H1 (cell line): ENCODE measurements around the gene NLRC3. TPM values are rescaled to one million over a fixed set of nuclear protein-coding genes. Genes with fewer than 3 reads are reported as not detected.

ENCODE experiments used
- CEBPB ChIP-seq: IDR thresholded peaks from 2 replicates; pipeline ENCODE4 v1.6.1; 2012; ENCODE audit warnings: low read depth, low read length
- HDAC6 ChIP-seq: IDR thresholded peaks from one replicate; pipeline ENCODE4 v1.7.1; 2012; ENCODE audit warnings: low read depth, mild to moderate bottlenecking, inconsistent platforms, low read length, moderate library complexity
- SIN3A ChIP-seq, 2 experiments: IDR thresholded peaks in 1 of 2; conservative IDR thresholded peaks in 1 of 2; 2 replicates each; pipeline ENCODE4 v1.6.1; 2011 to 2012; ENCODE audit warnings: low read length in 2 of 2, improper control_type of control experiment in 1 of 2, low read depth in 1 of 2, mild to moderate bottlenecking in 1 of 2
- SRF ChIP-seq: IDR thresholded peaks from 2 replicates; pipeline ENCODE4 v1.6.1; 2011; ENCODE audit warnings: mild to moderate bottlenecking, low read depth, low read length, moderate library complexity
- polyA plus RNA-seq, 7 experiments: library from polyadenylated mRNA; depleted of rRNA in 3 of 7; stranded (reverse) in 5 of 7; unstranded in 2 of 7; fragments of >200 nt in 5 of 7; fragments of 200-250 nt in 2 of 7; gene quantifications; 1 replicate in 5 of 7; 2 replicates in 1 of 7; 4 replicates in 1 of 7; pipeline versions ENCODE4 v1.2.1 to v1.2.3, GENCODE V29; 2011 to 2013; ENCODE audit warnings: missing spikeins in 2 of 7, mixed read lengths in 2 of 7
- total RNA-seq: library from RNA; stranded (reverse); fragmentation: NEBNext Ultra II Directional; extraction: Animal tissue kit (Norgen Biotek cat#: 25700); gene quantifications from 2 replicates; pipeline ENCODE4 v1.2.1, GENCODE V29; 2021
- TF ChIP-seq, protein P1 (sequence below): fragments of 300-600 bp; sonication (generic); IDR thresholded peaks from 2 replicates; pipeline ENCODE4 v1.7.1; 2012; ENCODE audit warnings: low read length, moderate library complexity, mild to moderate bottlenecking, inconsistent platforms; ENCODE audit not compliant: insufficient replicate concordance

Gene NLRC3
- total and polyA plus RNA-seq, 2 of the 8 experiments (the other 6 are each of a cell fraction or from before 2014, with no cell fraction given), result 0.18 to 0.20 TPM

DNA sequence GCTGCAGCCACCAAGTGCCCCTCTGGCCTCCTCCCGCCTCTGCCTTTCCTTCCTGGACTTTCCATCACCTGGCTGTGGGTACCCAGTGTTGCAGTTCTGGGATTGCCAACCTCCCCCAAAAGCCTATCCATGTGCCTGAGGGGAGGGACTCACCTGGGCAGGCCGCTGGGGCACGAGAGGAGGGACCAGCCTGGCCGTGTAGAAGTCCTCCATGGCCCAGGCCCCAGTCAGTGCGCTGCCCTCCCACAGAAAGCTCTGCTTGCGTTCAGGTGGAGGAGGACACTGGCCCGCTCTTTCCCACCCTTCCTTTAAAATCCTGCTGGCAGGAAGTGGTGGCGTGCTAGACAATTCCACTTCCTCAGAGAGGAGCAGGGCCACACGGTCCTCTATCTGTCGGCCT lies 20.0 kb upstream of the NLRC3 start (continued):
- TF ChIP-seq, protein P1, sequence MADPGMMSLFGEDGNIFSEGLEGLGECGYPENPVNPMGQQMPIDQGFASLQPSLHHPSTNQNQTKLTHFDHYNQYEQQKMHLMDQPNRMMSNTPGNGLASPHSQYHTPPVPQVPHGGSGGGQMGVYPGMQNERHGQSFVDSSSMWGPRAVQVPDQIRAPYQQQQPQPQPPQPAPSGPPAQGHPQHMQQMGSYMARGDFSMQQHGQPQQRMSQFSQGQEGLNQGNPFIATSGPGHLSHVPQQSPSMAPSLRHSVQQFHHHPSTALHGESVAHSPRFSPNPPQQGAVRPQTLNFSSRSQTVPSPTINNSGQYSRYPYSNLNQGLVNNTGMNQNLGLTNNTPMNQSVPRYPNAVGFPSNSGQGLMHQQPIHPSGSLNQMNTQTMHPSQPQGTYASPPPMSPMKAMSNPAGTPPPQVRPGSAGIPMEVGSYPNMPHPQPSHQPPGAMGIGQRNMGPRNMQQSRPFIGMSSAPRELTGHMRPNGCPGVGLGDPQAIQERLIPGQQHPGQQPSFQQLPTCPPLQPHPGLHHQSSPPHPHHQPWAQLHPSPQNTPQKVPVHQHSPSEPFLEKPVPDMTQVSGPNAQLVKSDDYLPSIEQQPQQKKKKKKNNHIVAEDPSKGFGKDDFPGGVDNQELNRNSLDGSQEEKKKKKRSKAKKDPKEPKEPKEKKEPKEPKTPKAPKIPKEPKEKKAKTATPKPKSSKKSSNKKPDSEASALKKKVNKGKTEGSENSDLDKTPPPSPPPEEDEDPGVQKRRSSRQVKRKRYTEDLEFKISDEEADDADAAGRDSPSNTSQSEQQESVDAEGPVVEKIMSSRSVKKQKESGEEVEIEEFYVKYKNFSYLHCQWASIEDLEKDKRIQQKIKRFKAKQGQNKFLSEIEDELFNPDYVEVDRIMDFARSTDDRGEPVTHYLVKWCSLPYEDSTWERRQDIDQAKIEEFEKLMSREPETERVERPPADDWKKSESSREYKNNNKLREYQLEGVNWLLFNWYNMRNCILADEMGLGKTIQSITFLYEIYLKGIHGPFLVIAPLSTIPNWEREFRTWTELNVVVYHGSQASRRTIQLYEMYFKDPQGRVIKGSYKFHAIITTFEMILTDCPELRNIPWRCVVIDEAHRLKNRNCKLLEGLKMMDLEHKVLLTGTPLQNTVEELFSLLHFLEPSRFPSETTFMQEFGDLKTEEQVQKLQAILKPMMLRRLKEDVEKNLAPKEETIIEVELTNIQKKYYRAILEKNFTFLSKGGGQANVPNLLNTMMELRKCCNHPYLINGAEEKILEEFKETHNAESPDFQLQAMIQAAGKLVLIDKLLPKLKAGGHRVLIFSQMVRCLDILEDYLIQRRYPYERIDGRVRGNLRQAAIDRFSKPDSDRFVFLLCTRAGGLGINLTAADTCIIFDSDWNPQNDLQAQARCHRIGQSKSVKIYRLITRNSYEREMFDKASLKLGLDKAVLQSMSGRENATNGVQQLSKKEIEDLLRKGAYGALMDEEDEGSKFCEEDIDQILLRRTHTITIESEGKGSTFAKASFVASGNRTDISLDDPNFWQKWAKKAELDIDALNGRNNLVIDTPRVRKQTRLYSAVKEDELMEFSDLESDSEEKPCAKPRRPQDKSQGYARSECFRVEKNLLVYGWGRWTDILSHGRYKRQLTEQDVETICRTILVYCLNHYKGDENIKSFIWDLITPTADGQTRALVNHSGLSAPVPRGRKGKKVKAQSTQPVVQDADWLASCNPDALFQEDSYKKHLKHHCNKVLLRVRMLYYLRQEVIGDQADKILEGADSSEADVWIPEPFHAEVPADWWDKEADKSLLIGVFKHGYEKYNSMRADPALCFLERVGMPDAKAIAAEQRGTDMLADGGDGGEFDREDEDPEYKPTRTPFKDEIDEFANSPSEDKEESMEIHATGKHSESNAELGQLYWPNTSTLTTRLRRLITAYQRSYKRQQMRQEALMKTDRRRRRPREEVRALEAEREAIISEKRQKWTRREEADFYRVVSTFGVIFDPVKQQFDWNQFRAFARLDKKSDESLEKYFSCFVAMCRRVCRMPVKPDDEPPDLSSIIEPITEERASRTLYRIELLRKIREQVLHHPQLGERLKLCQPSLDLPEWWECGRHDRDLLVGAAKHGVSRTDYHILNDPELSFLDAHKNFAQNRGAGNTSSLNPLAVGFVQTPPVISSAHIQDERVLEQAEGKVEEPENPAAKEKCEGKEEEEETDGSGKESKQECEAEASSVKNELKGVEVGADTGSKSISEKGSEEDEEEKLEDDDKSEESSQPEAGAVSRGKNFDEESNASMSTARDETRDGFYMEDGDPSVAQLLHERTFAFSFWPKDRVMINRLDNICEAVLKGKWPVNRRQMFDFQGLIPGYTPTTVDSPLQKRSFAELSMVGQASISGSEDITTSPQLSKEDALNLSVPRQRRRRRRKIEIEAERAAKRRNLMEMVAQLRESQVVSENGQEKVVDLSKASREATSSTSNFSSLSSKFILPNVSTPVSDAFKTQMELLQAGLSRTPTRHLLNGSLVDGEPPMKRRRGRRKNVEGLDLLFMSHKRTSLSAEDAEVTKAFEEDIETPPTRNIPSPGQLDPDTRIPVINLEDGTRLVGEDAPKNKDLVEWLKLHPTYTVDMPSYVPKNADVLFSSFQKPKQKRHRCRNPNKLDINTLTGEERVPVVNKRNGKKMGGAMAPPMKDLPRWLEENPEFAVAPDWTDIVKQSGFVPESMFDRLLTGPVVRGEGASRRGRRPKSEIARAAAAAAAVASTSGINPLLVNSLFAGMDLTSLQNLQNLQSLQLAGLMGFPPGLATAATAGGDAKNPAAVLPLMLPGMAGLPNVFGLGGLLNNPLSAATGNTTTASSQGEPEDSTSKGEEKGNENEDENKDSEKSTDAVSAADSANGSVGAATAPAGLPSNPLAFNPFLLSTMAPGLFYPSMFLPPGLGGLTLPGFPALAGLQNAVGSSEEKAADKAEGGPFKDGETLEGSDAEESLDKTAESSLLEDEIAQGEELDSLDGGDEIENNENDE, result no peak
- TF ChIP-seq CEBPB (no peak), SRF (no peak), SIN3A (conservative IDR thresholded peaks at IDR 0.05 in 1 of 2, IDR thresholded peaks at IDR 0.05 in 1 of 2; ENCODE audit: low read depth in 1 of 2, low read length in 2 of 2) (no peak), HDAC6 (no peak)
